Natural killer cell (primary cell): ENCODE data around the gene IL27RA. TPM values are rescaled to one million over a fixed set of nuclear protein-coding genes. Genes with fewer than 3 reads are reported as not detected.

ENCODE experiments used
- ATAC-seq, 3 donors: fragments of 150-1000 bp in 2 of 3; fragments of 200-7000 bp in 1 of 3; cut with Tn5 transposase; 1 replicate in 1 of 3; 2 replicates in 2 of 3; pipeline ENCODE4 v1.10.0; 2021; ENCODE audit warnings: mild to moderate bottlenecking in 2 of 3, moderate library complexity in 2 of 3
- DNase-seq, 2 donors: peaks; one replicate each; pipeline versions ENCODE4 v3.0.0 to v3.0.0-alpha.2; 2013 to 2021; ENCODE audit warnings: mixed read lengths in 1 of 2
- H3K27ac ChIP-seq: one replicate; pipeline ENCODE4 v1.5.1; 2013; ENCODE audit warnings: mild to moderate bottlenecking, low read length
- H3K27me3 ChIP-seq: one replicate; pipeline ENCODE4 v1.6.1; 2013; ENCODE audit warnings: low read length; ENCODE audit not compliant: control insufficient read depth, insufficient read depth
- H3K36me3 ChIP-seq: one replicate; pipeline ENCODE4 v1.6.1; 2013; ENCODE audit warnings: low read length; ENCODE audit not compliant: control insufficient read depth, insufficient read depth
- H3K4me1 ChIP-seq: one replicate; pipeline ENCODE4 v1.6.1; 2013; ENCODE audit warnings: low read length; ENCODE audit not compliant: control insufficient read depth, insufficient read depth
- H3K4me3 ChIP-seq: one replicate; pipeline ENCODE4 v1.5.1; 2013; ENCODE audit warnings: low read length
- H3K9me3 ChIP-seq: one replicate; pipeline ENCODE4 v1.6.1; 2013; ENCODE audit warnings: low read length; ENCODE audit not compliant: control insufficient read depth, insufficient read depth
- H3K27ac Mint-ChIP-seq, 2 donors: one replicate each; pipeline ENCODE4 v1.8.0; 2022; ENCODE audit warnings: mild to moderate bottlenecking in 2 of 2, mixed read lengths in 2 of 2, moderate library complexity in 1 of 2
- H3K27me3 Mint-ChIP-seq, 2 donors: one replicate each; pipeline ENCODE4 v1.8.0; 2022; ENCODE audit warnings: low read depth in 2 of 2, mixed read lengths in 2 of 2
- H3K36me3 Mint-ChIP-seq: one replicate; pipeline ENCODE4 v1.8.0; 2022; ENCODE audit warnings: mixed read lengths
- H3K4me1 Mint-ChIP-seq, 2 donors: one replicate each; pipeline ENCODE4 v1.8.0; 2022; ENCODE audit warnings: mixed read lengths in 2 of 2
- H3K4me3 Mint-ChIP-seq: one replicate; pipeline ENCODE4 v1.8.0; 2022; ENCODE audit warnings: mild to moderate bottlenecking, moderate library complexity, mixed read lengths
- H3K9me3 Mint-ChIP-seq, 2 donors: one replicate each; pipeline ENCODE4 v1.8.0; 2022; ENCODE audit warnings: mixed read lengths in 2 of 2
- WGBS: methylation state at CpG from one replicate; pipeline ENCODE4 v1.1.7; 2013; ENCODE audit warnings: missing lambda C conversion rate; ENCODE audit not compliant: insufficient coverage; 5-methylcytosine and 5-hydroxymethylcytosine counted together
- intact Hi-C: fragments of 100-400 bp; cut with micrococcal nuclease; formaldehyde crosslinking; loops from one replicate; pipeline ENCODE4 v1.14.2; 2022
- total RNA-seq, 4 donors: library from RNA; stranded (reverse); fragments of 120-200 nt in 1 of 4; gene quantifications; one replicate each; pipeline versions ENCODE4 v1.2.3 to v1.2.4, GENCODE V29; 2013 to 2022
- TF ChIP-seq, protein P1 (sequence below): fragments of 200-600 bp; IDR thresholded peaks from one replicate; pipeline ENCODE4 v1.8.0; 2022; ENCODE audit warnings: antibody characterized with exemption

The IL27RA gene
- total RNA-seq, 3 donors from 2014 or later (not counting 1 experiment from before 2014, with no cell fraction given): 38.4 to 61.1 (median 58.0) TPM

GRCh38 chr19:13996928-13997630, 34.5 kb upstream of the IL27RA start:
- no peak overlapping the region for H3K27ac ChIP-seq
- intact Hi-C loops: no loop called here

DNA sequence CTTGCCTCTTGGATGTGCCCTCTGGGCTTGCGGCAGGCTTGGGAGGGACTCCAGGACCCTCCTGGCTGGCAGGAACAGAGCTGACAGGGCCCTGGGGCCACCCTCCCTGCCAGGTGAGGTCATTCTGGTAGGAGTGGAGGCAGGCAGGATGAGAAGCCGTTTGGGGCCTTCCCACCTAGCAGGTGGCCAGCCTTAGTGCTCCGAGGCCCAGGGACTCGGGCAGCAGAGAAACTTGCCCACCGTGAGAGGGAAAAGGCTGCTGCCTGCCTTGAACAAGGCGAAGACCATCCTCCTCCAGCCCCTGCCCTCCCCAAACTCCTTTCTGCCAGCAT, 34.0 kb upstream of the IL27RA start:
- H3K4me1 ChIP-seq: peaks cover 23% of the 10 kb centered on the region
- Mint-ChIP-seq H3K27ac (no peak overlapping the region), H3K27me3 (no peaks in the 10 kb centered on the region), H3K4me3 (no peak overlapping the region), H3K36me3 (no peaks in the 10 kb centered on the region), H3K4me1 (peaks cover 6 to 14% of the 10 kb centered on the region in 2 donors), H3K9me3 (no peaks in the 10 kb centered on the region)
- peaks cover 9% of the 10 kb centered on the region for H3K9me3 ChIP-seq
- peaks cover 6% of the 10 kb centered on the region for H3K36me3 ChIP-seq
- intact Hi-C loops: no loop called here
- no peak for ATAC-seq
- no peak for DNase-seq
- no peak overlapping the region for H3K4me3 ChIP-seq
- H3K27ac ChIP-seq: no peak overlapping the region
- 96% methylated on average over 6 of the region's 6 CpGs for WGBS
- TF ChIP-seq, protein P1, sequence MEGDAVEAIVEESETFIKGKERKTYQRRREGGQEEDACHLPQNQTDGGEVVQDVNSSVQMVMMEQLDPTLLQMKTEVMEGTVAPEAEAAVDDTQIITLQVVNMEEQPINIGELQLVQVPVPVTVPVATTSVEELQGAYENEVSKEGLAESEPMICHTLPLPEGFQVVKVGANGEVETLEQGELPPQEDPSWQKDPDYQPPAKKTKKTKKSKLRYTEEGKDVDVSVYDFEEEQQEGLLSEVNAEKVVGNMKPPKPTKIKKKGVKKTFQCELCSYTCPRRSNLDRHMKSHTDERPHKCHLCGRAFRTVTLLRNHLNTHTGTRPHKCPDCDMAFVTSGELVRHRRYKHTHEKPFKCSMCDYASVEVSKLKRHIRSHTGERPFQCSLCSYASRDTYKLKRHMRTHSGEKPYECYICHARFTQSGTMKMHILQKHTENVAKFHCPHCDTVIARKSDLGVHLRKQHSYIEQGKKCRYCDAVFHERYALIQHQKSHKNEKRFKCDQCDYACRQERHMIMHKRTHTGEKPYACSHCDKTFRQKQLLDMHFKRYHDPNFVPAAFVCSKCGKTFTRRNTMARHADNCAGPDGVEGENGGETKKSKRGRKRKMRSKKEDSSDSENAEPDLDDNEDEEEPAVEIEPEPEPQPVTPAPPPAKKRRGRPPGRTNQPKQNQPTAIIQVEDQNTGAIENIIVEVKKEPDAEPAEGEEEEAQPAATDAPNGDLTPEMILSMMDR: no peak
- no peaks in the 10 kb centered on the region for H3K27me3 ChIP-seq

More at GRCh38 chr19:13996928-13997630, 34.5 kb upstream of the IL27RA start:
- no peak for DNase-seq
- no peak for ATAC-seq
- H3K4me3 ChIP-seq: no peak overlapping the region
- H3K9me3 ChIP-seq: peaks cover 9% of the 10 kb centered on the region
- no peaks in the 10 kb centered on the region for H3K36me3 Mint-ChIP-seq
- TF ChIP-seq, protein P1: no peak
- H3K27me3 Mint-ChIP-seq: no peaks in the 10 kb centered on the region
- peaks cover 1 to 12% of the 10 kb centered on the region in 2 donors for H3K4me1 Mint-ChIP-seq
- no peak overlapping the region for H3K4me3 Mint-ChIP-seq
- H3K36me3 ChIP-seq: peaks cover 9% of the 10 kb centered on the region
- peaks cover 18% of the 10 kb centered on the region for H3K4me1 ChIP-seq
- 97% methylated on average over 22 of the region's 22 CpGs for WGBS
- no peak overlapping the region for H3K27ac Mint-ChIP-seq
- no peaks in the 10 kb centered on the region for H3K27me3 ChIP-seq
- H3K9me3 Mint-ChIP-seq: no peaks in the 10 kb centered on the region

- Mint-ChIP-seq H3K27ac (peak overlapping the region in 1 of 2 donors; percentile 33), H3K36me3 (no peaks in the 10 kb centered on the region), H3K9me3 (no peaks in the 10 kb centered on the region), H3K27me3 (no peaks in the 10 kb centered on the region), H3K4me1 (peaks cover 15 to 22% of the 10 kb centered on the region in 2 donors), H3K4me3 (no peak overlapping the region)
- no peak overlapping the region for H3K27ac ChIP-seq
- no peaks in the 10 kb centered on the region for H3K27me3 ChIP-seq
- intact Hi-C loops: no loop called here
- peaks cover 31% of the 10 kb centered on the region for H3K4me1 ChIP-seq
- ATAC-seq: no peak
- TF ChIP-seq, protein P1: no peak
- DNase-seq: no peak
- H3K4me3 ChIP-seq: no peak overlapping the region
- peaks cover 9% of the 10 kb centered on the region for H3K9me3 ChIP-seq
- H3K36me3 ChIP-seq: peaks cover 2% of the 10 kb centered on the region
- 100% methylated on average over 1 of the region's 1 CpG for WGBS
These were observed 33.1 kb upstream of the IL27RA start for GRCh38 chr19:13998426-13998825.

- ATAC-seq: no peak
- no peak overlapping the region for H3K27ac ChIP-seq
These were observed 32.5 kb upstream of the IL27RA start for GRCh38 chr19:13999085-13999484.

More at GRCh38 chr19:13999085-13999484, 32.5 kb upstream of the IL27RA start:
- 97% methylated on average over 3 of the region's 3 CpGs for whole genome bisulfite sequencing
- TF ChIP-seq, protein P1: no peak
- Mint-ChIP-seq H3K4me1 (peaks cover 16 to 25% of the 10 kb centered on the region in 2 donors), H3K27ac (peak overlapping the region in 1 of 2 donors; percentile 33), H3K4me3 (no peak overlapping the region), H3K9me3 (no peaks in the 10 kb centered on the region), H3K27me3 (no peaks in the 10 kb centered on the region), H3K36me3 (no peaks in the 10 kb centered on the region)
- no peak for DNase-seq
- intact Hi-C loops: no loop called here
- Histone ChIP-seq H3K36me3 (peaks cover 2% of the 10 kb centered on the region), H3K27me3 (no peaks in the 10 kb centered on the region), H3K9me3 (peaks cover 9% of the 10 kb centered on the region), H3K4me1 (peaks cover 37% of the 10 kb centered on the region), H3K4me3 (no peak overlapping the region)
